Muscle of arm (tissue), 12 donors: Measurements from ENCODE around the gene SDF2. TPM values are rescaled to one million over a fixed set of nuclear protein-coding genes. Genes with fewer than 3 reads are reported as not detected.
"Not testable (repeated sequence)": the region's sequence is repeated elsewhere in the genome, so short reads cannot be mapped to it uniquely, and the experiment has no call there.

Experiments used
- DNase-seq: peaks from one replicate; pipeline ENCODE4 v3.0.0-alpha.2; 2013
- polyA plus RNA-seq, 12 donors: library from polyadenylated mRNA; unstranded; fragments of 120-200 nt; gene quantifications; one replicate each; pipeline ENCODE4 v1.2.1, GENCODE V29; 2013; ENCODE audit not compliant: insufficient read length in 12 of 12

SDF2 gene
- polyA plus RNA-seq, 12 donors: 31.3 to 49.8 (median 39.7) TPM; not detected in 1

DNA sequence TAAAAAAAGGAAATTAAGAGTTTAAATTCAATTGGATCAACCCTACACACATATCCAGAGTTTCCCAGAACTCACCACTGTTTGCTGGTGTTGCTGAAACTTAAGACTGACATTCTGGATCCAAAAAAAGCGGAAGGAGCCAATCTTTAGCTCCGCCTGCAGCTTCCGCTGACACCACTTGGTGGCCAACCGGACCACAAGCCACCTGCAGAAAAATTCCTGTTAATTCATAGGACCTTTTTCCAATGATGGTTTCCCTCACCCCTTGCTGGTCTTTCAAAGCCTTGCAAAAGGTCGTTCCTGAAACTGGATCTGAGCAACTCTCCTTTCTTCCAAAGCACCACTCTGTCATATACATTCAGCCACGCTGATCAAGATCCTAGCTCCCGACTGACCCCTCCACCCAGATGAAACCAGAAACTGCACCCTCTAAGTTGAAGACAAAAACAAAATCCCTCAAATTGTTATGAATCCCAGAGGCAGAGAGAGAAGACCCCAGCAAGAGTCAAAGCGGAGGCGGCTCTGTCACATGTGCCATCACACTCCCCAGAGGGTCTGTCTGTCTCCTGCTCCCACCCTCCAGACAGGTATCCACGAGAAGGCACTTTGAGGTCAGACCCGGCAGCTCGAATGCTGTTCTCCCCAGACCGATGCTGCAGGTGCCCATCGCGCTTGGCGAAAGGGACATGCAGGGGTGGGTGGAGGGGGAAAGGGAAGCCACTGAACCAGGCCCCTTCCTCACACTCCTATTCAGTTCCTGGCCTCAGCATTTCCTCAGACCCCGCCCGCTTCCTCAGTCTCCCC is 17.5 kb downstream of the SDF2 start:
- DNase-seq: peak; percentile 24

DNA sequence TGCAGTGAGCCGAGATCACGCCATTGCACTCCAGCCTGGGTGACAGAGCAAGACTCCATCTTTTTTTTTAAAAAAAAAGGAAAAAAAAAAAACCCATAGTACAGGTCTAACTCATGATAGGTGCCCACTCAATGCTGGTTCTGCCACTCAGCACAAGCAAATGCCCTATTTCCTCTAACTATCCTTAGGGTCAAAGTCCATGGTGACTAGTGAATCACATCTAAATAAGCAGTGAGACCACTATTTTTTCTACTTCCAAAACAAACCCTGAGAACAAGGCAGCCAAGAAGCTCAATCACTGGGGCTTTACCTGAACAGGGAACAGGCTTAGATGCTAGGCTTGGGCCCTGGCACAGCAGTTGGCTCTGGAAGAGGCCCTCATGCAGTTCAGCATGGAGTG is 20.1 kb downstream of the SDF2 start:
- no peak for DNase-seq

DNA sequence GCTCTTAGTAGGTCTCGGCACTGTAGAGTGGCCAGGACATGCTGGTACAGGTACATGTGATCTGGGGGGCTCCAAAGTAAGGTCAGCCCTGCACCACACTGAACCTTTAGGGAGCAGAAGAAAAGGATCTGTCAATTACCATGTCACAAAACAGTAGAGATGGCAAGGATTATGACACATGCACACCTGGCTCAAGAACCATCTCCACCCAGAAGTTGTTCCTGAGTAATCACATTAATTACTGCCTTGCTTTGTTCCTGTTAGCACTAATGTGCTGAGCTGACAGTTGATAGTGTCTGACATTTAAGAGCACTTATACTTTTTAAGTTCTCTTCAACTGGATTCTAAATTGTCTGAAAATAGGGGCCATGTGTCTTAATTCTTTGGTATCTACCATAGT is 26.2 kb downstream of the SDF2 start:
- no peak for DNase-seq

DNA sequence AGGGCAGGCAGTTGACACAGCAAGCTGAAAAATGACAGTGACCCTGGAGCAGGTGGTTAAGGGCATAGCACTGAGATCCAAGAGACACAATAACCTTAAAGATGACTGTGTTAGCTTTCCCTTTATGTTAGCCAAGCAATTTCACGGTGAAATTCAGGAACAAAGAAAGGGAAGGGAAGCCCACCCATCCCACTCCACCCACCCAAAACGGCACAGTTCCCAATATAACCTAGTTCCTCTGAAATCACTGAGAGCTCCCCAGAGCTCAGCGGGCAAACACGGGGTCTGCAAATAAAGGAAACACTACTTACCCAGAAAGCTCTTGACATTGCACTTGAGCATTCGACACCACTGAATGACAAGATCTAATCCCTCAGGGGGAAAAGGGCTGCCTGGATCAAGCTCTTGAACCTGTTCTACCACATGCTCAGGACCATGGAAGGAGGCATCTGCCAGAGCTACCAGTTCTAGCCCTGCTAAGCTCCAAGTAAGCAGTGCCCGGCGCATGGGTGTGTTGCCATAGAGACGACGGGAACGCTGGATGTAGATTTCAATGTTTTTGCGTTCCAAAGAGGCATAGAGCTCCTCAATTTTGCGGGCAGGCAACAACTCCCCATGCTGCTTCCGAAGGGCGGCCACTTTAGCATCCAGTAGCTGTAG is 27.4 kb downstream of the SDF2 start:
- DNase-seq: no peak

DNA sequence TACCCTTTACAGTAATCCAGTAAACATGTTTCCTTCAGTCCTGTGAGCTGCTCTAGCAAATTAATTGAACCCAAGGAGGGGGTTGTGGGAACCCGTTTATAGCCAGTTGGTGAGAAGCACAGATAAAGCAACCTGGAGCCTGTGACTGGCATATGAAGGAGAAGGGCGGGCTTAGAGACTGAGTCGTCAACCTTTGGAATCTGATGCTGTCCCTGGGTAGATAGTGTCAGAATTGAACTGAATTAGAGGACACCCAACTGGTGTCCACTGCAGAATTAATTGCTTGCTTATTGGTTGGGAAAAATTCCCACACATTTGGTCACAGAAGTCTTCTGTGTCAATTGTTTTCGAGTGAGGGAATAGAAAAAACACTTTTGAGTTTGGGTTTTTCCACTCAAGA is 34.9 kb downstream of the SDF2 start:
- DNase-seq: no peak

DNA sequence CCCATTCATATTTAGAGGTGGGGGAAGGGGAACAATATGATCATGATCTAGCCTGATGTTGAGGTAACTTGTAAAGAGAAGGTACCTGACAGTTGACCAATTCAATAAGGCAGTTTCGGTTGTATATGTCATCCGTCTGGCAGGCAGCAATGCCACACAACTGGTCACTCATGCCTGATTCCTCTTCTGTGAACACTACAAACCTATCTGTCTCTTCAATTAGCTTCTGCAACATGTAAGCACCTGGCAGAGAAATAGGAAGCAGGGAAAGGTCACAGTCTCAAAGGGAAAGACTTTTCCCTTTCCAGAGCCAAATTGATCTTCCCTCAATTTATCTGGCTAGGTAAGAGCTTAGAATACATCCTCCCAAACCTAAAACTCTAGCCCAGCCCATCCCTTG is 37.6 kb downstream of the SDF2 start:
- no peak for DNase-seq

DNA sequence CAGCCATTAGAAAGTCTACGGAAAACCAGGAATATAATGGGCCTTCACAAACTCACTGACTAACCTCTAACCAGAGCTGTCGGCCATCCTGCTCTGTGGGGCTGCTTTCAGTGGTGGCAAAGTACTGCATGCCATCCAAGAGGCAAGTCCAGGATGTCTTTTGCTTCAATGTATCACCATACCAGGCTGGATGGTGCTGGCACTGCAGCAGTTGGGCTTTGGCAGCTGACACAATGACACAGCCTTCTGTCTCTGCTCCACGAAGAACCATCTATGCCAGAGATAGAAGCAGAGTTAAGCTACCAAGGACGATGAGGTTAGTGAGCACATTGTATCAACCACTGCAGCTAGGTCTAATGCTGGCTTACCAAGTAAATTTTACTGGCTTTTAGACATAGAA is 38.0 kb downstream of the SDF2 start:
- DNase-seq: no peak

DNA sequence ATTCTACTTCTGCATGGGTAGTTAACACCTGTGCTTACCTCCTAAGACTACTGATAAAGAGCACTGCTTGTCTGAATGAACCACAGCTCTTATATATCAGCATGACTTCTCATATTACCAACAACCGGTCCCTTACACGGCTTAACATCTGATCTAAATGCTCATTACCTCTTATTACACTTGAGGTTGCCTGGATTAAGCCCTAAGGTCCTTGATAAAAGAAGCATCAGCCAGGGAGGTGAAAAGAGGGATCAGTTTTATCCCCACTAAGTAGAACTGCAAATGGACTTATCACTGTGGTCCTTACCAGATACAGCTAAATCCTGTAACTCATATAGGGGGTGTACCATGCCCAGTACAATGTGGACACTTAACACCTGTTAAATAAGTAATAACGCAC is 39.5 kb downstream of the SDF2 start:
- DNase-seq: no peak

DNA sequence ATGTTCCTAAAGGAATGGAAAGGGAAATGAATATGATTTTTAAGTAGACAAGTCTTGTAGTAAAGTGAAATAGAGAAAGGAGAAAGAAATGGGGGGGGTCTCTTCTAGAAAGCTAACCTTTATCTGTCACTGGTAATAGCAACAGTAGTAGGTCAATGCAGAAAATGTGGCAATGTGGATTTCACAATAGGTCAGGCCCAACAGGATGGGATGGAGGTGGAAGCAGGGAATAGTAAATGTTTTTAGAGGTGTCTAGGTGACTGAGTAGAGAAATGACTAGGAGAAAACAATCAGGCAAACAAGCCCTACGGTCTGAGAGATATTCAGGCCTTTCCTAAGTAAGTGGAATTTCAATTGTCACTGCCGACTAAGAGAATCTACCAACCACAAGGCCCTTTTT is 41.7 kb downstream of the SDF2 start:
- DNase-seq: no peak

DNA sequence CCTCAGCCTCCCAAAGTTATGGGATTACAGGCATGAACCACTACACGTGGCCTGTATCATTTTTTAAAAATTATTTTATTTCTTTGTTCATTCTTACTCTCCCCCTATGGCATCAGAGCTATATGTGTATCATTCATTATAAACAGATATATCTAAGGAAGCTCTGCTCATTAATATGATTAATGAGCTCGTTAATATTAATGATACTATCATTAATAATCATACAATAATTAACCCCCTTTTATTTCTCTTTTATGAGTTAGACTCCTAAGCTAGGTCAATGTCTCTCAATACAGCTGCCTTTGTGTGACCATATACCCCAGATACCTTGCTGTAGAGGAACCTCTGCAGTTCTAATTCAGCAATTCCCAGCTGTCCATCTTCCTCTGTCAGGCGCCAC is 43.2 kb downstream of the SDF2 start:
- DNase-seq: no peak

DNA sequence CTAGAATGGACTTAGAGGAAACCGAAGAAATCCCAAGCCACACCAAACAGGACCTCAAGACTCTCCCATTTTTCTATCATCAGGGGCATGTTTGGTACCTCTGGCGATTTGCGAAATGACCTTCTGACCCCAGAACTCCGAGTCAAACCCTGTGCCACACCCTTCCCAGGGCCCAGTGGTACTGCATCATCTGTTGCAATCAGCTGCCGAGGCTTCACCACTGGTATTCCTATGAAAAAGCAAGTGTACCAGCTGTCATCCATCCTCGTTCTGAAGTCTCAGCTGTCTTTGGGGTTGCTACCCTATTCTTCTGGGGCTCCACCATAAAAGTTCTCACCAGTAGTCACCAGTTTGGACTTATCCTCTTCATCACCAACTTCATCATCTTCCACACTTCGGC is 45.4 kb downstream of the SDF2 start:
- DNase-seq: no peak

DNA sequence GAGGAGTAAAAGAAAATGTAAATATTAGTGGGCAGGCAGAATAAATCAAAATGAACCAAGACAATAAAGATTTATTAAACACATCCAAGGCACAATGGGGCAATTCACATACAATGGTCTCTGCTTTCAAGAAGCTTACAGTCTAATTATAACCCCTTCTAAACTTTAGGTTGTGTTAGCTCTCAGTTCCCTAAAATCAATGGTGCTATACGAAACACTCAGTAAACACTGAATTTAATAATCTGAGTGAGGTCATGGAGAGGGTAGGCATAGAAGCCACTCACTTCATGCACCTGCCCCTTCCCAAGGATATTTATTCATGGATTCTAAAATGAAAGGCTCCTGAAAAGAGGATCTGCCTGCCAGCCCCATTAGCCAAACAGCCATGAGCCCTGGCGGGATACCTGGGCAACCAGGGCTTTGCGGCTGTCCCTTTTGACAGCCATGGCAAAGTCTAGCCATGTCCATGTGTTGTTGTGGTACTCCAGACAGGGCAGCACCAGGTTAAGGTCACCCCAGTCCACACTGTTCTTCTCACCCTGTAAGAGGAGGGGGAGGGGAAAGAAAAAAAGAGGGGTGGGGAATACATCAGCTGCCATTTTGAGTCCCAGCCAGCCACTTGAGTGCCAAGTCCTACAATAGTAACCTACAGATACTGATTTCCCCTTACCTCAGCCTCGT is 46.3 kb downstream of the SDF2 start:
- no peak for DNase-seq

DNA sequence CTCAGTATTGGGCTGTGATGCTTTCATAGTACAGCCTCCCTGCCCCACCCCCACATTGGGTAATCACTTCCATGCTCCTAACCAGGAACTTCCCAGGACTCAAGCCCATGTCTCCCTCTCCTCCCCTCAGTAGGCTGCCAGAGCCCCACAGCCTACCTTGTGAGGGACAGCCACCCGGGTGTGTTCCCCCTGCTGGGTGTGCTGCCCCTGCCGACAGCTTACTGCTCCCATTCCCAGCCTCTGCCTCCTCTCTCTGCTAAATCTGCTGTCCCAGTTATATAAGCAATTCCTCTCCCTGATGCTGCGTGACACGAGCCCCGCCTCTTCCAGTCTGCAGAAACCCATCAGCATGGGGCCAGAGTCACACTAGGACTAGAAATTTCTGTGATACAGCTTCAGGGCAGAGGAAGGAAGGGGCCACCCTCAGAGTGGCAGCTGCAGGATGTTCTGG is 47.8 kb downstream of the SDF2 start, which contains the start of gene RSKR:
TSS of gene RSKR (minus strand) at position 255 of the 451 bp plus-strand sequence. CDS start at position 231, 24 bp downstream.
- DNase-seq: no peak

DNA sequence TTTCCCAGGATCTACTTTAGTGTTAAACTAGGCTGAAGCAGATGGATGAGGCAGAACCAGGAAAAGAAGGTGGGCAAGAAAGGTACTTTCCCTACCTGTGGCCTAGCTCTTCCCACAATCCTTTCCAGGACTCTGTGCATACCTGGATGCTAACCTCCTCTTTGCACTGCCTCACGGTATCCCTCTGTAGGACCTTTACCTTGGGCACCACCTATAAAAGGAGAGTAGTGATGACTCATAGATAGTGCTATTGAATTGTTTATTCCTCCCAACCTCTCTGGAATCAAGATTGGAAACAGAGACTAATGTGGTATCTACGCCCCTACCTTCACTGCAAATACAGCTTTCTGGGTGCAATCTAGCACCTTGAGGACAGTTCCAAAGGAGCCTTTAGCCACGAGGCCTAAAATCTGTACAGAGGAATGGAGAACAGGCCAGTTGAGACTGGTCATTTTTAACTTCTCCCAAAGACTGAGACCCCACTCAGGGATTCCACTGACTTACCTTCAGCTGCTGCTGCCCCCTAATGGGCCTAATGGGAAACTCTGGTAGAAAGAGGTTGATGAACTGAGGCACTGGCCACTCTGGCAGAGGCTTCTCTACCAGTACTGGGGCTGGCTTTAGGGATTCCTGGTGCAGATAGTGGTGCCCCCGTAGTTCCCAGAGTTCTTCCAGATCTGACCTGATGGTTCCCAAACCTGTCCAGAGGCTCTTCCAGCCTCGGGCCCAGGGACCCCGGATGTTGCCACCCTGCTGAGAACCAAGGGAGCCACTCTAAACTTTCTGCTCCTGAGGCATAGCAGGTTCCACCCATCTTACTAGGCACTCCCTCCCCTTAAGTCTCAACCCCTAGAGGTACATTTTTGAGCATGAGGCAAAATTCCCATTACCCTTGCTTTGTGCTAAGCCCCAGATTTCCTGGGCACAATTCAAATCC is 48.5 kb downstream of the SDF2 start:
- DNase-seq: peak; percentile 20

DNA sequence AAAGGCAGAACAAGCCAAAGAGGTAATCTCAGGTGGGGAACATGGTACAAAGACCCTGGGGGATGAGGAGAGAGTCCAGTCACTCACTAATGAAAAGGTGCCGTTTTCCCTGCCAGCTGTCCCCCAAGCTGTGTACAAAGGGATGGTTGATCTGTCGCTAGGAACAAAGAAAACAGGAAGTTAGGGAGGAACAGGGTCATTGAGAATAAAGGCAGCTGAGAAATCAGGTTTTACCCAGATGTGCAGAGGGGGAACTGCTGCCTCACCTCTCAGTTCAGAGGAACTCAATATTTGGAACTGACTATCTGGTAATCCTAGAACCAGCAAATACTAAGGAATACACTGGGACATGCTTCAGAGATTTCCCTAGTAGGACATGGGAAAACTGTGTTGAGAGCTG is 49.2 kb downstream of the SDF2 start:
- no peak for DNase-seq

DNA sequence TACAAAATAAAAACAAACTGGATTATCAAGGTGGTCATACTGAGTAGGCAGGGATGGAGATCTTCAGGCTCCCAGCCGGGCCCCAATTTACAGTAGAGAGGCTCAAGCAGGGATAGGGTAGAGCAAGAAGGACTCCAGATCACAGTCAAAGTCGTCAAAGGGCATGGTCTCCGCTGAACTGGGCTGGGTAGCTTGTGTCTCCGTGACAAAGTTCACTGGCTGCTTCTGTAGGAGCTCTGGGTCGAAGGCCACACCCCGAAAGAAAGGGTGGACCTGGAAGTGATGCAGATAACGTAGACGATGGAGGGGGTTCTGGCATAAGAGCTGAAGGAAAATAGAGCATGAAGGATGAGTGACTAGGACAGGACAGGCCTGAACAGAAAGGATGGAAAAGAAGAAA is 51.3 kb downstream of the SDF2 start:
- DNase-seq: no peak

DNA sequence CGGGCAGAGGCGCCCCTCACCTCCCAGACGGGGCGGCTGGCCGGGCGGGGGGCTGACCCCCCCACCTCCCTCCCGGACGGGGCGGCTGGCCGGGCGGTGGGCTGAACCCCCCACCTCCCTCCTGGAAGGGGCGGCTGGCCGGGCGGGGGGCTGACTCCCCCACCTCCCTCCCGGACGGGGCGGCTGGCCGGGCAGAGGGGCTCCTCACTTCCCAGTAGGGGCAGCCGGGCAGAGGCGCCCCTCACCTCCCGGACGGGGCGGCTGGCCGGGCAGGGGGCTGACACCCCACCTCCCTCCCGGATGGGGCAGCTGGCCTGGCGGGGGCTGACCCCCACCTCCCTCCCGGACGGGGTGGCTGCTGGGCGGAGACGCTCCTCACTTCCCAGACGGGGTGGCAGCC is 57.7 kb downstream of the SDF2 start:
- DNase-seq: not testable (repeated sequence)

DNA sequence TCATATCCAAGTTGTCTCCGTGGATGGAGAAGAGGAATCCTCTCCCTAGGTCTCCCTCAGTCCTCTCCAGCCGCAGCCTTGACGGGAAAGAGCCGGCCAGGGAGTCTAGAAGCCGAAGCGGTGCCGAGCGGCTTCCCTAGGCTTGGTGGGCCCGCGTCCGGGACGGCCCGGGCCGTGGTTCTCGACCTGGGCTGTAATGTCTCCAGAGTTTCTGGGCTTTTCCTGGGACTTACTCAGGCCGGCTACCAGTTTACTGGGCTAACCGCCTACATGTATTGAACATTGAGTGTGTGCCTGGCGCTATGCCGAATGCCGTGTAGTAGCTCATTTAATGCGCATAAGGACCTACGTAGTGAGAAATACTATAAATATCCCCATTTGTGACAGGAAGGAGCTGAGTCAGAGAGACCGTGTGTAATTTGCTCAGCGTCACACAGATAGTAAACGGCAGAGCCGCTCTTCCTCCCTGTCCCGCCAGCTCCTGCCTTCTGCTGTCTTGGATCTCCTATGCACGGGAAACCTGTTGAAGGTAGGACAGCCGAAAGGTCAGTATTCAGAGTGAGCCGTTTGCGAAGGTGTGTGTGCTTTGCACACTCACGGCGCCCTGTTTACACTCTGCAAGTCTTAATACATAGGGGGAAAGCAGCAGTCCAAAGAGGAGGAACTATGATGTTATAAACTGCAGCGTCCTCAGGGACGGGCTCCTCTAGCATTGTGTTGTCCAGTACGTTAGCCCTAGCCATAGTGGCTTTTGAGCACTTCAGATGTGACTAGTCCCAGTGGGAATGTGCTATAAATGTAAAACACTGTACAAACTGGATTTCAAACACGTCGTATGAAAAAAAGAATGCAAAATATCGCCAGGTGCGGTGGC is 62.2 kb downstream of the SDF2 start:
- peak; percentile 76 for DNase-seq

DNA sequence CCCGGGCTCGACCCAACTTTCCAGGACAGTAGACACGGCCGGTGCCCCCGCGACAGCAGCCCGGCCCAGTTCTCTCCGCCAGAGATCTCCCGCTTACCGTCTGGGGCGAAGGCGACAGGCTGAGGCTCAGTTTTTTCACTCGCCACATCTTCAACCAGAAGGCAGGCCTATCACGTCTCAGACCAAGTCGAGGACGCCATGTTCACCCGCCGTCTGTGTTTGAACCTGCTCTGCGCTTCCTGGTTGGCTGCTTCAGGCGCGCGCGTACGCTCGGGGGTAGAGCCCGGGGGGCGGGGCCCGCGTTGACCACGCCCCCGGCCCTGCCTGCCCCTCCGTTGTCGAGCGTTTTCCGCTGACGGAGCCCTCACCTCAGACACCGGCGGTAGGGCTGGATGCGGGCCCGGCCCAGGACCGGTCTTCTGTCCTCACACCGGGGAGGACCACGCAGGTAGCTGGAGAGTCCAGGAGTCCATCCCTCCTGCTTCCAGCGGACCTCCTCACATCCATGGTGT is 62.9 kb downstream of the SDF2 start, which contains the start of gene SPAG5:
TSS of gene SPAG5 (minus strand) at position 227 of the 512 bp plus-strand sequence. CDS start at position 148, 79 bp downstream.
- DNase-seq: peak; percentile 93

DNA sequence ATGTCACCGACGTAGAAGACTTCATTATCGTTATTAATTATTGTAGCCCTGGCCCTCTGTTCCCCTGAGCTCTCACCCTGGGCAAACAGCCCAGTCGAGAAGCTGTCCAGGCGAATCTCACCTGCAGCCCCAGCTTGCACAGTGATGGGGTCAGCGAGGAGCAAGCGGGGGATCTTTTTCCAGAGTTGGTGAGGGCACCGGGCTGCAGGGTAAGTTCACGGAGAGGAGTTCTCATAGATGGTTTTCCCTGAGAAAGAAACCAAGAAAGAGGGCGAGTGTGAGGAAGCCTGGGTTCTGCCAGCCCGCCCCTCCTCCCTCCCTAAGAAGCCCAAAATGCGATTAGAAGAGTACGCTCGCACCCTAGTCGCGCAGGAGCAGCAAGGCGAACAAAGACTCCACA is 63.3 kb downstream of the SDF2 start:
- DNase-seq: no peak
